SK-N-SH (cell line): ENCODE data around the gene GSC2. TPM values are rescaled to one million over a fixed set of nuclear protein-coding genes. Genes with fewer than 3 reads are reported as not detected.

ENCODE experiments used
- CTCF ChIA-PET: fragments of 300-600, 350-600 bp; formaldehyde crosslinking; extraction: SDS; loops from one replicate; lab custom pipeline; 2021; lab: Yijun Ruan, JAX
- POLR2A ChIA-PET: fragments of 350-600 bp; sonication (Branson Sonifier 250); formaldehyde crosslinking; extraction: SDS; loops from one replicate; lab custom pipeline; 2020; ENCODE audit warnings: antibody characterized with exemption, inconsistent platforms; lab: Yijun Ruan, JAX
- DNase-seq: peaks from one replicate; pipeline ENCODE4 v3.0.0; 2012
- H2AFZ ChIP-seq: fragments of 200-600 bp; sonication (generic); 2 replicates; pipeline ENCODE4 v1.8.1; 2016; ENCODE audit warnings: antibody characterized with exemption, mild to moderate bottlenecking, low read depth
- H3F3A ChIP-seq: fragments of 200-600 bp; sonication (generic); replicated peaks from 2 replicates; pipeline ENCODE3; 2016; ENCODE audit warnings: antibody characterized with exemption, mild to moderate bottlenecking; ENCODE audit not compliant: insufficient read depth
- H3K27ac ChIP-seq, 2 experiments: fragments of 200-500 bp in 1 of 2; fragments of 200-600 bp in 1 of 2; sonication (Bioruptor generic) in 1 of 2; sonication (generic), shearing (Covaris generic) in 1 of 2; 2 replicates each; pipeline versions ENCODE4 v1.5.1 to v1.6.1; 2014 to 2016; ENCODE audit warnings: low read depth in 2 of 2, inconsistent platforms in 1 of 2, low read length in 1 of 2, mild to moderate bottlenecking in 1 of 2, mixed read lengths in 1 of 2
- H3K27me3 ChIP-seq: fragments of 200-600 bp; sonication (generic), shearing (Covaris generic); 2 replicates; pipeline ENCODE4 v1.6.1; 2016; ENCODE audit warnings: mixed run types; ENCODE audit not compliant: insufficient read depth
- H3K36me3 ChIP-seq, 2 experiments: fragments of 200-500 bp in 1 of 2; fragments of 200-600 bp in 1 of 2; sonication (Bioruptor generic) in 1 of 2; sonication (generic) in 1 of 2; replicated peaks in 1 of 2; 2 replicates each; pipeline versions ENCODE3 to v1.5.1; 2014 to 2016; ENCODE audit warnings: low read length in 1 of 2, mild to moderate bottlenecking in 1 of 2; ENCODE audit not compliant: insufficient read depth in 2 of 2, control insufficient read depth in 1 of 2
- H3K4me1 ChIP-seq, 2 experiments: fragments of 200-500 bp in 1 of 2; fragments of 200-600 bp in 1 of 2; sonication (Bioruptor generic) in 1 of 2; sonication (generic), shearing (Covaris generic) in 1 of 2; 2 replicates each; pipeline versions ENCODE4 v1.5.1 to v1.6.1; 2014 to 2016; ENCODE audit warnings: low read depth in 1 of 2, low read length in 1 of 2, mixed run types in 1 of 2; ENCODE audit not compliant: insufficient read depth in 2 of 2, control insufficient read depth in 1 of 2
- H3K4me2 ChIP-seq: fragments of 200-600 bp; sonication (generic), shearing (Covaris generic); 2 replicates; pipeline ENCODE4 v1.6.1; 2017; ENCODE audit warnings: mixed run types
- H3K4me3 ChIP-seq, 2 experiments: fragments of 200-500 bp in 1 of 2; fragments of 200-600 bp in 1 of 2; sonication (Bioruptor generic) in 1 of 2; sonication (generic), shearing (Covaris generic) in 1 of 2; 2 replicates each; pipeline versions ENCODE4 v1.5.1 to v1.8.1; 2014 to 2016; ENCODE audit warnings: low read depth in 2 of 2, inconsistent platforms in 1 of 2, low read length in 1 of 2, mild to moderate bottlenecking in 1 of 2, mixed read lengths in 1 of 2, moderate library complexity in 1 of 2
- H3K79me2 ChIP-seq: fragments of 200-600 bp; sonication (generic); 2 replicates; pipeline ENCODE4 v1.8.1; 2017; ENCODE audit warnings: mild to moderate bottlenecking; ENCODE audit not compliant: insufficient read depth
- H3K9ac ChIP-seq: fragments of 200-600 bp; sonication (generic); 2 replicates; pipeline ENCODE4 v1.6.1; 2017; ENCODE audit warnings: mixed run types
- H3K9me2 ChIP-seq: fragments of 200-600 bp; sonication (generic); 2 replicates; pipeline ENCODE4 v1.6.1; 2017; ENCODE audit warnings: mixed run types
- H3K9me3 ChIP-seq: fragments of 200-600 bp; sonication (generic); 2 replicates; pipeline ENCODE4 v1.6.1; 2017; ENCODE audit warnings: mixed run types, mild to moderate bottlenecking, moderate library complexity
- H4K20me1 ChIP-seq: fragments of 200-600 bp; sonication (generic); 2 replicates; pipeline ENCODE4 v1.6.1; 2017; ENCODE audit warnings: mild to moderate bottlenecking, mixed run types; ENCODE audit not compliant: insufficient read depth
- CHD2 ChIP-seq: fragments of 150-350 bp; IDR thresholded peaks from 2 replicates; pipeline ENCODE4 v1.6.1; 2018; ENCODE audit warnings: low read length; ENCODE audit not compliant: partially characterized antibody
- CTCF ChIP-seq: fragments of 200-600 bp; sonication (generic); IDR thresholded peaks from 2 replicates; pipeline ENCODE4 v1.6.1; 2017; ENCODE audit warnings: antibody characterized with exemption, mild to moderate bottlenecking, moderate library complexity
- EP300 ChIP-seq, 2 experiments: IDR thresholded peaks; 2 replicates each; pipeline versions ENCODE4 v1.4.0 to v1.6.1; 2012; ENCODE audit warnings: borderline replicate concordance in 1 of 2, low read depth in 1 of 2, low read length in 1 of 2
- EZH2phosphoT487 ChIP-seq: fragments of 200-600 bp; sonication (generic); IDR thresholded peaks from 2 replicates; pipeline ENCODE4 v1.6.1; 2017; ENCODE audit warnings: low read depth, mixed run types, mild to moderate bottlenecking, antibody characterized with exemption, moderate library complexity, borderline replicate concordance
- FOXJ3 ChIP-seq: sonication (generic); formaldehyde crosslinking; IDR thresholded peaks from 2 replicates; pipeline ENCODE4 v1.5.1; 2020; ENCODE audit warnings: mild to moderate bottlenecking, missing genetic modification reagents
- FOXM1 ChIP-seq: IDR thresholded peaks from 2 replicates; pipeline ENCODE4 v1.4.0; 2012; ENCODE audit warnings: low read depth, mild to moderate bottlenecking
- IRF3 ChIP-seq: fragments of 150-350 bp; IDR thresholded peaks from 2 replicates; pipeline ENCODE4 v1.6.1; 2016; ENCODE audit warnings: mild to moderate bottlenecking, low read depth, low read length
- JUND ChIP-seq: IDR thresholded peaks from 2 replicates; pipeline ENCODE4 v1.4.0; 2012
- MEF2A ChIP-seq: IDR thresholded peaks from 2 replicates; pipeline ENCODE4 v1.4.0; 2012; ENCODE audit warnings: low read depth, borderline replicate concordance
- MXI1 ChIP-seq: IDR thresholded peaks from 2 replicates; pipeline ENCODE4 v1.6.1; 2012; ENCODE audit warnings: mild to moderate bottlenecking, low read depth, low read length, improper control_type of control experiment
- NFIC ChIP-seq: IDR thresholded peaks from 2 replicates; pipeline ENCODE4 v1.4.0; 2012; ENCODE audit warnings: borderline replicate concordance
- POLR2AphosphoS5 ChIP-seq: IDR thresholded peaks from 2 replicates; pipeline ENCODE4 v1.6.1; 2012; ENCODE audit warnings: low read depth, low read length
- RAD21 ChIP-seq: IDR thresholded peaks from 2 replicates; pipeline ENCODE4 v1.6.1; 2012; ENCODE audit warnings: mild to moderate bottlenecking, low read length
- RFX5 ChIP-seq: IDR thresholded peaks from 2 replicates; pipeline ENCODE4 v1.6.1; 2012; ENCODE audit warnings: mild to moderate bottlenecking, improper control_type of control experiment, low read length
- RXRA ChIP-seq: IDR thresholded peaks from 2 replicates; pipeline ENCODE4 v1.4.0; 2012; ENCODE audit warnings: low read depth, mild to moderate bottlenecking, borderline replicate concordance
- SIN3A ChIP-seq: IDR thresholded peaks from 2 replicates; pipeline ENCODE4 v1.6.1; 2012; ENCODE audit warnings: low read depth, mild to moderate bottlenecking, low read length, moderate library complexity, borderline replicate concordance
- TAF1 ChIP-seq: IDR thresholded peaks from 2 replicates; pipeline ENCODE4 v1.6.1; 2012; ENCODE audit warnings: low read depth, mild to moderate bottlenecking, low read length, moderate library complexity, borderline replicate concordance
- WGBS: methylation state at CpG from one replicate; pipeline ENCODE4 v1.1.6; 2017; ENCODE audit warnings: low lambda C conversion rate; 5-methylcytosine and 5-hydroxymethylcytosine counted together
- polyA plus RNA-seq, 3 experiments: library from polyadenylated mRNA; depleted of rRNA; stranded (reverse); fragments of >200 nt; gene quantifications; 2 replicates each; pipeline ENCODE4 v1.2.3, GENCODE V29; 2012
- TF ChIP-seq, protein P1 (sequence below): IDR thresholded peaks from 2 replicates; pipeline ENCODE4 v1.4.0; 2012; ENCODE audit warnings: low read depth, borderline replicate concordance
- TF ChIP-seq, protein P2 (sequence below): IDR thresholded peaks from 2 replicates; pipeline ENCODE4 v1.4.0; 2012; ENCODE audit warnings: low read depth
- TF ChIP-seq, protein P3 (sequence below): fragments of 150-350 bp; IDR thresholded peaks from 2 replicates; pipeline ENCODE4 v1.6.1; 2017; ENCODE audit warnings: antibody characterized with exemption, low read length, low read depth, borderline replicate concordance

GSC2 gene
- polyA plus RNA-seq, 1 of the 3 experiments (the other 2 are of a cell fraction) = not detected

- no peaks in the 10 kb centered on the region for H3K9me2 ChIP-seq
- POLR2A ChIA-PET = no interaction called here
- no peak overlapping the region for H3K9ac ChIP-seq
- no peak for DNase-seq
- CTCF ChIA-PET = interaction anchor here (0.6 to 1.5 kb wide), 4 partner anchors 21 to 500 kb away, joined by 3 to 4 read pairs (median 3); no protein-coding TSS in a partner anchor
- H3K27me3 ChIP-seq = no peaks in the 10 kb centered on the region
- H2AFZ ChIP-seq = no peak overlapping the region
- H3K4me3 ChIP-seq = no peak overlapping the region
- H3F3A ChIP-seq = no peaks in the 10 kb centered on the region
- WGBS = 85% methylated on average over 18 of the region's 20 CpGs
- H3K4me2 ChIP-seq = no peak overlapping the region
- no peaks in the 10 kb centered on the region for H4K20me1 ChIP-seq
- H3K4me1 ChIP-seq = peaks cover 0 to 7% of the 10 kb centered on the region in 2 experiments; a peak in 1 of 4 replicates
- no peaks in the 10 kb centered on the region for H3K9me3 ChIP-seq
- TF ChIP-seq FOXJ3 (CRISPR knock-in tag) (no peak), MXI1 (no peak), JUND (no peak), CHD2 (no peak), SIN3A (no peak), RAD21 (no peak), POLR2AphosphoS5 (no peak), IRF3 (no peak), NFIC (no peak), TAF1 (no peak), CTCF (no peak), EP300 (IDR thresholded peaks at IDR 0.05; ENCODE audit: borderline replicate concordance in 1 of 2, low read depth in 1 of 2, low read length in 1 of 2) (no peak), RFX5 (no peak), MEF2A (no peak), FOXM1 (no peak), RXRA (no peak), EZH2phosphoT487 (no peak)
- TF ChIP-seq, protein P1, sequence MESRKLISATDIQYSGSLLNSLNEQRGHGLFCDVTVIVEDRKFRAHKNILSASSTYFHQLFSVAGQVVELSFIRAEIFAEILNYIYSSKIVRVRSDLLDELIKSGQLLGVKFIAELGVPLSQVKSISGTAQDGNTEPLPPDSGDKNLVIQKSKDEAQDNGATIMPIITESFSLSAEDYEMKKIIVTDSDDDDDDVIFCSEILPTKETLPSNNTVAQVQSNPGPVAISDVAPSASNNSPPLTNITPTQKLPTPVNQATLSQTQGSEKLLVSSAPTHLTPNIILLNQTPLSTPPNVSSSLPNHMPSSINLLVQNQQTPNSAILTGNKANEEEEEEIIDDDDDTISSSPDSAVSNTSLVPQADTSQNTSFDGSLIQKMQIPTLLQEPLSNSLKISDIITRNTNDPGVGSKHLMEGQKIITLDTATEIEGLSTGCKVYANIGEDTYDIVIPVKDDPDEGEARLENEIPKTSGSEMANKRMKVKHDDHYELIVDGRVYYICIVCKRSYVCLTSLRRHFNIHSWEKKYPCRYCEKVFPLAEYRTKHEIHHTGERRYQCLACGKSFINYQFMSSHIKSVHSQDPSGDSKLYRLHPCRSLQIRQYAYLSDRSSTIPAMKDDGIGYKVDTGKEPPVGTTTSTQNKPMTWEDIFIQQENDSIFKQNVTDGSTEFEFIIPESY = no peak
- TF ChIP-seq, protein P2, sequence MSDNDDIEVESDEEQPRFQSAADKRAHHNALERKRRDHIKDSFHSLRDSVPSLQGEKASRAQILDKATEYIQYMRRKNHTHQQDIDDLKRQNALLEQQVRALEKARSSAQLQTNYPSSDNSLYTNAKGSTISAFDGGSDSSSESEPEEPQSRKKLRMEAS = no peak
- TF ChIP-seq, protein P3, sequence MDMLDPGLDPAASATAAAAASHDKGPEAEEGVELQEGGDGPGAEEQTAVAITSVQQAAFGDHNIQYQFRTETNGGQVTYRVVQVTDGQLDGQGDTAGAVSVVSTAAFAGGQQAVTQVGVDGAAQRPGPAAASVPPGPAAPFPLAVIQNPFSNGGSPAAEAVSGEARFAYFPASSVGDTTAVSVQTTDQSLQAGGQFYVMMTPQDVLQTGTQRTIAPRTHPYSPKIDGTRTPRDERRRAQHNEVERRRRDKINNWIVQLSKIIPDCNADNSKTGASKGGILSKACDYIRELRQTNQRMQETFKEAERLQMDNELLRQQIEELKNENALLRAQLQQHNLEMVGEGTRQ = no peak
- no peaks in the 10 kb centered on the region for H3K79me2 ChIP-seq
- H3K27ac ChIP-seq = no peak overlapping the region
- peaks cover 0 to 4% of the 10 kb centered on the region in 2 experiments for H3K36me3 ChIP-seq
These were observed 34.3 kb upstream of the GSC2 start for GRCh38 chr22:19184276-19184997.
